Activated CD4-positive, alpha-beta T cell treated with anti-CD3 and anti-CD28 coated beads, Interleukin-2, Interleukin-4, amounts not matched to agents 100 ng/mL and 50 ng/mL, durations not matched to agents 16 hours and 8 hours (primary cell): ENCODE data around the gene MARCHF9.
"Not testable (repeated sequence)": the region's sequence is repeated elsewhere in the genome, so short reads cannot be mapped to it uniquely, and the experiment has no call there.

Experiments used
- DNase-seq: peaks from one replicate; pipeline ENCODE4 v3.0.0-alpha.2; 2020; ENCODE audit warnings: low spot score

The MARCHF9 gene

GRCh38 chr12:57754411-57755193 is at the start of gene MARCHF9:
MARCHF9 (plus strand) TSS chr12:57755103; CDS start chr12:57755529, 426 bp downstream.
- peak; percentile 82 for DNase-seq

- DNase-seq = no peak
Measured at GRCh38 chr12:57707250-57707649, 47.7 kb upstream of the MARCHF9 start.

- DNase-seq = no peak
Measured at GRCh38 chr12:57708296-57708695, 46.6 kb upstream of the MARCHF9 start.

- no peak for DNase-seq
Measured at GRCh38 chr12:57712701-57713100, 42.2 kb upstream of the MARCHF9 start.

- no peak for DNase-seq
Measured at GRCh38 chr12:57713209-57713608, 41.7 kb upstream of the MARCHF9 start.

GRCh38 chr12:57715036-57715748 is 39.7 kb upstream of the MARCHF9 start:
- not testable (repeated sequence) for DNase-seq

GRCh38 chr12:57715786-57716185 is 39.1 kb upstream of the MARCHF9 start:
- DNase-seq = no peak

GRCh38 chr12:57716305-57716704 is 38.6 kb upstream of the MARCHF9 start:
- DNase-seq = no peak

GRCh38 chr12:57717131-57717530 is 37.8 kb upstream of the MARCHF9 start:
- no peak for DNase-seq

GRCh38 chr12:57717846-57718640 is 36.9 kb upstream of the MARCHF9 start:
- no peak for DNase-seq

GRCh38 chr12:57718641-57719528 is 36.0 kb upstream of the MARCHF9 start:
- DNase-seq = no peak

- DNase-seq = no peak
Measured at GRCh38 chr12:57719777-57720605, 34.9 kb upstream of the MARCHF9 start.

GRCh38 chr12:57720606-57721595 is 34.0 kb upstream of the MARCHF9 start:
- no peak for DNase-seq

GRCh38 chr12:57721846-57722608 is 32.9 kb upstream of the MARCHF9 start:
- not testable (repeated sequence) for DNase-seq

GRCh38 chr12:57722716-57723629 is 31.9 kb upstream of the MARCHF9 start:
- no peak for DNase-seq

GRCh38 chr12:57723630-57723962 is 31.3 kb upstream of the MARCHF9 start:
- DNase-seq = no peak
